ENCODE results near the gene KRTAP5-8. TPM values are rescaled to one million over a fixed set of nuclear protein-coding genes. Genes with fewer than 3 reads are reported as not detected.
"Not testable (repeated sequence)": the region's sequence is repeated elsewhere in the genome, so short reads cannot be mapped to it uniquely, and the experiment has no call there.

Gene KRTAP5-8
- total RNA-seq, 2 experiments from 2014 or later, result not detected

DNA sequence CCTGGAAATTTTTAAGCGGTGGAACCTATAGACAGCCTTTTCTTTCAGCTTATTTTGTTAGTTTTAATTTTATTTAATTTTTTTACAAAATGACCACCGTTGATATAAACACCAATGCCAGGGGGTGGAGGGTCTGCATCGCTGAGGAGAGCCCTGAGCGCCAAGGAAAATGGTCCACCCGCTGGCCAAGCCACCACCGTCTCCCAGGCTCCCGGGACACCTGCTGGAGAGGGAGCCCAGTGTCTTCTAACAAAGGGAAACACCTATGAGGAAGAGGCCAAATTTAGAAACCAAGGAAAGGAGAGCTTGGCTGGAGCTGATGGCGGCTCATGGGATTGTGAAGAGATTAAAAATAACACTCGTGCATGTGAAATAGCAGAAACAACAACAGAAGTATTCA is 288 bp upstream of the KRTAP5-8 start:
- TF ChIP-seq, protein P1, sequence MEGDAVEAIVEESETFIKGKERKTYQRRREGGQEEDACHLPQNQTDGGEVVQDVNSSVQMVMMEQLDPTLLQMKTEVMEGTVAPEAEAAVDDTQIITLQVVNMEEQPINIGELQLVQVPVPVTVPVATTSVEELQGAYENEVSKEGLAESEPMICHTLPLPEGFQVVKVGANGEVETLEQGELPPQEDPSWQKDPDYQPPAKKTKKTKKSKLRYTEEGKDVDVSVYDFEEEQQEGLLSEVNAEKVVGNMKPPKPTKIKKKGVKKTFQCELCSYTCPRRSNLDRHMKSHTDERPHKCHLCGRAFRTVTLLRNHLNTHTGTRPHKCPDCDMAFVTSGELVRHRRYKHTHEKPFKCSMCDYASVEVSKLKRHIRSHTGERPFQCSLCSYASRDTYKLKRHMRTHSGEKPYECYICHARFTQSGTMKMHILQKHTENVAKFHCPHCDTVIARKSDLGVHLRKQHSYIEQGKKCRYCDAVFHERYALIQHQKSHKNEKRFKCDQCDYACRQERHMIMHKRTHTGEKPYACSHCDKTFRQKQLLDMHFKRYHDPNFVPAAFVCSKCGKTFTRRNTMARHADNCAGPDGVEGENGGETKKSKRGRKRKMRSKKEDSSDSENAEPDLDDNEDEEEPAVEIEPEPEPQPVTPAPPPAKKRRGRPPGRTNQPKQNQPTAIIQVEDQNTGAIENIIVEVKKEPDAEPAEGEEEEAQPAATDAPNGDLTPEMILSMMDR (IDR thresholded peaks at IDR 0.05), result no peak
- DNase-seq, result no peak
- Mint-ChIP-seq H3K27ac (no peak overlapping the region), H3K4me1 (ENCODE audit: low read depth) (peaks cover 5% of the 10 kb centered on the region), H3K27me3 (peaks cover 2% of the 10 kb centered on the region), H3K36me3 (ENCODE audit: low read depth) (no peaks in the 10 kb centered on the region), H3K4me3 (no peak overlapping the region), H3K9me3 (peaks cover 10% of the 10 kb centered on the region)
- CTCF ChIA-PET, result no interaction called here
- POLR2A ChIA-PET, result no interaction called here
- ATAC-seq, result no peak
- intact Hi-C loops (cut with micrococcal nuclease), result no loop called here

DNA sequence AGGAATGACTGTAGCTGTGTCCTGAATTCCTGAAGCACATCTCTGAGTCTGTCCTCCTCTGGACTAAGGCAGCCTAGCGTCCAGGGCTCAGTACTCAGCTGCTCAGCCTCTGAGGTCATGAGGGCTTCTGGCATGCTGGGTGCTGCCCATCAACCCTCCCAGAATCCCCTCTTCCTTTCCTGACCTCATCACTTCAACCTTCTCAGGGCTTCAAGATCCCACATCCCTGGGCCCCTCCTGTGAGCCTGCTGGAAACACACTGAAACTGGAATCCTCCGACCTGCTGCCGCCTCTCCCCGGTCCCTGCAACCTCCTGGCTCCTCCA is 803 bp downstream of the KRTAP5-8 start:
- ATAC-seq, result no peak
- TF ChIP-seq, protein P1 (IDR thresholded peaks at IDR 0.05), result no peak

DNA sequence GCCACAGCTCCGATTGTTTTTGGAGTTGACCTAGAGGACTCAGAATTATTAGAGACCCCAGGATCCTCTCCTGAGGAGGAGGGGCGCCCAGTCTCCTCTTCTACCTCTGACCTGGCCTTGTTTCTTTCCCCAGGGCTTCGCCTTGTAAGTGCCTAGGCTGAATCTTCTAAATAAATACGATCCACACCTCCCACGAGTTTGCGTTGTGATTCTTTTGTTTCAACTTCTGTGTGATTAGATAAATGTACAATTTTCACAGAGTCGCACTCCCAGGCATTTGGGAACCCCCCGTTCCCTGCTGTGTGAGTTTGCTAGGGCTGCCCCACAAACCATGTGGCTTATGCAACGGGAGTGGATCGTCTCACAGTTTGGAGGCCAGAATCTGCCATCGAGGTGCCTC is 1.2 kb downstream of the KRTAP5-8 start:
- peaks cover 10% of the 10 kb centered on the region for H3K9me3 Mint-ChIP-seq
- no peak overlapping the region for H3K4me3 Mint-ChIP-seq
- no peak for DNase-seq
- intact Hi-C loops (cut with micrococcal nuclease), result no loop called here
- no peak for ATAC-seq
- no peaks in the 10 kb centered on the region for H3K36me3 Mint-ChIP-seq (ENCODE audit: low read depth)
- POLR2A ChIA-PET, result no interaction called here
- CTCF ChIA-PET, result no interaction called here
- H3K4me1 Mint-ChIP-seq (ENCODE audit: low read depth), result peaks cover 18% of the 10 kb centered on the region
- peaks cover 5% of the 10 kb centered on the region for H3K27me3 Mint-ChIP-seq
- no peak overlapping the region for H3K27ac Mint-ChIP-seq
- TF ChIP-seq, protein P1 (IDR thresholded peaks at IDR 0.05), result no peak

More for the DNA sequence above, 803 bp downstream of the KRTAP5-8 start:
- no peak overlapping the region for H3K27ac Mint-ChIP-seq
- peaks cover 5% of the 10 kb centered on the region for H3K27me3 Mint-ChIP-seq
- peaks cover 10% of the 10 kb centered on the region for H3K9me3 Mint-ChIP-seq
- ChIA-PET POLR2A (no interaction called here), CTCF (no interaction called here)
- intact Hi-C loops (cut with micrococcal nuclease), result no loop called here
- H3K36me3 Mint-ChIP-seq (ENCODE audit: low read depth), result no peaks in the 10 kb centered on the region
- DNase-seq, result no peak
- peaks cover 14% of the 10 kb centered on the region for H3K4me1 Mint-ChIP-seq (ENCODE audit: low read depth)
- H3K4me3 Mint-ChIP-seq, result no peak overlapping the region

DNA sequence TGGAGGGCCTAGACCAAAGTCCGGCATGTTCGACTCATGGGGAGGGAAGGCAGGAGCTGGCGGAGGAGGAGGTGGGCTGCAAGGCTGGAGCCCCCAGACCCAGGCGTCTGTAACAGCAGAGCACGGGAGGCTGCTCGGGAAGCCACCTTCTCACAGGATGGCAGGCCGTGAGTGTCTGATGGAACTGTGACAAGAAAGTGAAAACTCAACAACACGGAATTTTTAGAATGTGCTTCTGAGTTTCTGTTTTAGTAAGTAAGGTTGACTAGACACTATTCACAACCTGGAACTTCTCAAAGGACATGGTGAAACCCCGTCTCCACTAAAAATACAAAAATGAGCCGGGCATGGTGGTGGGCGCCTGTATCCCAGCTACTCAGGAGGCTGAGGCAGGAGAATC is 2.1 kb downstream of the KRTAP5-8 start:
- H3K4me1 Mint-ChIP-seq (ENCODE audit: low read depth), result peaks cover 23% of the 10 kb centered on the region
- H3K9me3 Mint-ChIP-seq; H3K4me3 Mint-ChIP-seq; H3K36me3 Mint-ChIP-seq (ENCODE audit: low read depth); ATAC-seq; H3K27me3 Mint-ChIP-seq; POLR2A ChIA-PET; H3K27ac Mint-ChIP-seq; intact Hi-C loops (cut with micrococcal nuclease); CTCF ChIA-PET; DNase-seq: not testable (repeated sequence)

DNA sequence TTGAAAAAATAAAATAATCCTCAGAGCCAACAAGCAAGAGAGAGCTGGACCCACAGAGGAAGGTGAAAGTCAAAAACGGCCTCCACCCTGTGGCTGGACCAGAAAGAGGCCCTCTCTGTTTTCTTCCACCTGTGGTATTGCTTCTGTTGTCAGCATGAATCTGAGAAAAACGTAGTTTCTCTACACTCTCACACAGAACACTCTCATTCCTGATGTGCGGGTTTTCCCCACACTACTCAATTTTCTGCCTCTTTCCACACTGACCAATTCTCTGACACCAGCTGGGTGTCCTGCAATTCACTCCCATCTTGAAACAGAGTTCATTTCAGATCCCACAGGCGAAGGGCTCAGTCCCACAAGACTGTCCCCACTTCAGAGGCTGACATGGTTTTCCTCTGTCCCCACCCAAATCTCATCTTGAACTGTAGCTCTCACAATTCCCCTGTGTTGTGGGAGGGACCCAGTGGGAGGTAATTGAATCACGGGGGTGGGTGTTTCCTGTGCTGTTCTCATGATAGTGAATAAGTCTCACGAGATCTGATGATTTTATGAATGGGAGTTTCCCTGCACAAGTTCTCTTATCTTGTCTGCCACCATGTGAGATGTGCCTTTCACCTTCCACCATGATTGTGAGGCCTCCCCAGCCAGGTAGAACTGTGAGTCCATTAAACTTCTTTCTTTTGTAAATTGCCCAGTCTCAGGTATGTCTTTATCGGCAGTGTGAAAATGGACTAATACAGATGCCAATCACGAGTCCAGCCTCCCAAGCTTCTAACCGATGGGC is 2.9 kb downstream of the KRTAP5-8 start:
- intact Hi-C loops (cut with micrococcal nuclease); H3K4me3 Mint-ChIP-seq; CTCF ChIA-PET; DNase-seq; POLR2A ChIA-PET; H3K9me3 Mint-ChIP-seq; H3K27ac Mint-ChIP-seq; ATAC-seq; H3K27me3 Mint-ChIP-seq; H3K36me3 Mint-ChIP-seq (ENCODE audit: low read depth): not testable (repeated sequence)
- peaks cover 23% of the 10 kb centered on the region for H3K4me1 Mint-ChIP-seq (ENCODE audit: low read depth)

DNA sequence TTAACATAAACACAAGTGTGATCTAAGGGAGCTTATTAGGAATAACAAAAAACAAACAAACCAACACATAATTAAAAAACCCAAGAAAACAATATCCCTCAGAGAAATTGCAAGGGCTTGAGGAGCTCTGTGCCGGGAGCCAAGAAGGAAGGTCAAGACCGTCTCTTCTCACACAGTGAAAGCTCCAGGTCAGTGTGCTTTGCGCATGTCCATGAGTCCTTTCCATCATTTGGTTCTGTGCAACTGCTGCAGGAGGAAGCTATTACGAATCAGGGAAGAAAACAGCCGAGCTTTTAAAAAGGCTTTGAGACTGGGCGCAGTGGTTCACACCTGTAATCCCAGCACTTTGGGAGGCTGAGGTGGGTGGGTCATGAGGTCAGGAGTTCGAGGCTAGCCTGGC is 4.6 kb downstream of the KRTAP5-8 start:
- CTCF ChIA-PET, result no interaction called here
- POLR2A ChIA-PET, result no interaction called here
- Mint-ChIP-seq H3K9me3 (peaks cover 10% of the 10 kb centered on the region), H3K36me3 (ENCODE audit: low read depth) (no peaks in the 10 kb centered on the region), H3K4me3 (no peak overlapping the region), H3K27me3 (peaks cover 5% of the 10 kb centered on the region), H3K27ac (no peak overlapping the region), H3K4me1 (ENCODE audit: low read depth) (peaks cover 23% of the 10 kb centered on the region)
- TF ChIP-seq, protein P1 (IDR thresholded peaks at IDR 0.05), result no peak
- DNase-seq (no peak), ATAC-seq (no peak)
- intact Hi-C loops (cut with micrococcal nuclease), result no loop called here

Measured in activated CD8-positive, alpha-beta T cell treated with anti-CD3 and anti-CD28 coated beads for 36 hours (primary cell).